K562 (cell line): Measurements from ENCODE around the gene PPIC. TPM values are rescaled to one million over a fixed set of nuclear protein-coding genes. Genes with fewer than 3 reads are reported as not detected.

ENCODE experiments used
- BHLHE40 ChIP-seq: IDR thresholded peaks from 2 replicates; pipeline ENCODE4 v1.6.1; 2011; ENCODE audit warnings: low read length, improper control_type of control experiment
- BRD9 ChIP-seq: fragments of 450-650 bp; IDR thresholded peaks from 2 replicates; pipeline ENCODE4 v1.6.1; 2018; ENCODE audit warnings: low read depth; ENCODE audit not compliant: partially characterized antibody
- CREB3L1 ChIP-seq: fragments of 450-650 bp; IDR thresholded peaks from 2 replicates; pipeline ENCODE4 v1.6.1; 2014; ENCODE audit warnings: low read depth, mild to moderate bottlenecking, moderate library complexity, borderline replicate concordance
- E2F8 ChIP-seq: fragments of 450-650 bp; IDR thresholded peaks from 2 replicates; pipeline ENCODE4 v1.7.1; 2018; ENCODE audit warnings: mild to moderate bottlenecking, low read depth; ENCODE audit not compliant: partially characterized antibody
- NFE2 ChIP-seq: IDR thresholded peaks from 2 replicates; pipeline ENCODE4 v1.6.1; 2014; ENCODE audit warnings: antibody characterized with exemption, low read depth
- NFE2L1 ChIP-seq: fragments of 450-650 bp; IDR thresholded peaks from 2 replicates; pipeline ENCODE4 v1.6.1; 2016; ENCODE audit warnings: missing genetic modification characterization, low read depth, mild to moderate bottlenecking, missing compliant biosample characterization, moderate library complexity, borderline replicate concordance
- PKNOX1 ChIP-seq: fragments of 450-650 bp; IDR thresholded peaks from 2 replicates; pipeline ENCODE4 v1.6.1; 2016
- POLR2H ChIP-seq: IDR thresholded peaks from 2 replicates; pipeline ENCODE4 v1.6.1; 2016; ENCODE audit warnings: missing genetic modification characterization, low read depth, mild to moderate bottlenecking, control low read depth, missing compliant biosample characterization, moderate library complexity
- SRSF9 ChIP-seq: fragments of 200-400 bp; formaldehyde crosslinking; IDR thresholded peaks from 2 replicates; pipeline ENCODE4 v1.6.1; 2017; ENCODE audit warnings: low read depth, low read length, borderline replicate concordance
- THRB ChIP-seq: fragments of 450-650 bp; formaldehyde crosslinking; conservative IDR thresholded peaks from 2 replicates; pipeline ENCODE4 v1.4.0; 2022; ENCODE audit warnings: mild to moderate bottlenecking, missing genetic modification characterization
- polyA plus RNA-seq, 8 experiments: library from polyadenylated mRNA; depleted of rRNA in 4 of 8; stranded (reverse) in 5 of 8; unstranded in 3 of 8; fragments of >200 nt; fragmentation: Nextera tagmentation in 2 of 8; fragmentation: Illumina TruSeq in 1 of 8; extraction: Ambion mirVana in 2 of 8; extraction: Trizol in 1 of 8; gene quantifications; 2 replicates each; pipeline versions ENCODE4 v1.2.1 to v1.2.3, GENCODE V29; 2011 to 2014; ENCODE audit warnings: inconsistent platforms in 1 of 8, missing spikeins in 1 of 8
- total RNA-seq, 7 experiments: library from RNA; depleted of rRNA in 6 of 7; stranded (reverse); fragments of >200 nt in 6 of 7; fragmentation: Illumina TruSeq in 2 of 7; extraction: Trizol in 2 of 7; gene quantifications; 2 replicates each; pipeline versions ENCODE4 v1.2.1 to v1.2.3, GENCODE V29; 2011 to 2021; ENCODE audit warnings: low replicate concordance in 1 of 7

Gene PPIC
- total and polyA plus RNA-seq, 9 of the 15 experiments (the other 6 are each of a cell fraction or from before 2014, with no cell fraction given): 1.3 to 4.5 (median 2.8) TPM

GRCh38 chr5:122978644-122979297, 57.8 kb downstream of the PPIC start (continued):
- TF ChIP-seq E2F8 (no peak), PKNOX1 (no peak), NFE2 (no peak), POLR2H (no peak), BRD9 (no peak), NFE2L1 (tag) (no peak), CREB3L1 (no peak), THRB (CRISPR knock-in tag) (no peak), BHLHE40 (no peak), SRSF9 (no peak)
